Right cardiac atrium (tissue), 5 donors: Measurements from ENCODE around the gene ARL14EPL. TPM values are rescaled to one million over a fixed set of nuclear protein-coding genes. Genes with fewer than 3 reads are reported as not detected.
A peak's percentile ranks its signal among the peaks of the same experiment; 100 is the strongest.

Experiments
- ATAC-seq, 2 donors: fragments of 200-7000 bp; cut with Tn5 transposase; one replicate each; pipeline versions ENCODE4 v1.8.0 to v1.9.1; 2020; ENCODE audit warnings: moderate library complexity in 2 of 2, mild to moderate bottlenecking in 1 of 2
- DNase-seq, 3 donors: peaks; one replicate each; pipeline ENCODE4 v3.0.0-alpha.2; 2020
- H3K27ac ChIP-seq: one replicate; pipeline ENCODE4 v1.5.1; 2013; ENCODE audit warnings: mild to moderate bottlenecking, low read length, control low read depth, moderate library complexity
- H3K27me3 ChIP-seq: one replicate; pipeline ENCODE4 v1.6.1; 2013; ENCODE audit not compliant: control insufficient read depth, insufficient read depth
- H3K4me1 ChIP-seq: one replicate; pipeline ENCODE4 v1.6.1; 2013; ENCODE audit warnings: low read length; ENCODE audit not compliant: control insufficient read depth, insufficient read depth
- H3K4me3 ChIP-seq: one replicate; pipeline ENCODE4 v1.5.1; 2013; ENCODE audit warnings: low read length, control low read depth
- H3K9me3 ChIP-seq: one replicate; pipeline ENCODE4 v1.6.1; 2013; ENCODE audit warnings: low read length; ENCODE audit not compliant: control insufficient read depth
- WGBS: extraction: QIAGEN DNeasy Blood & Tissue Kit; methylation state at CpG from one replicate; pipeline ENCODE4 v1.1.7; 2013; 5-methylcytosine and 5-hydroxymethylcytosine counted together
- intact Hi-C, 4 donors: fragments of 100-400 bp; cut with DNase I; formaldehyde crosslinking; loops; one replicate each; pipeline versions ENCODE4 v1.11.0 to v1.14.0; 2022 to 2023
- polyA plus RNA-seq: library from polyadenylated mRNA; stranded (reverse); fragments of 200-250 nt; gene quantifications from one replicate; pipeline ENCODE4 v1.2.3, GENCODE V29; 2013
- total RNA-seq, 4 donors: library from RNA; stranded (reverse); fragmentation: NEBNext Ultra II Directional; extraction: Animal tissue kit (Norgen Biotek cat#: 25700); gene quantifications; one replicate each; pipeline ENCODE4 v1.2.1, GENCODE V29; 2021
- donor health status: healthy with polysubstance abuse.
- donor health status: DM: no; HTN: yes; CAD: no.
- donor health status: DM: no; HTN: no; CAD: no.
- donor health status: DM: no; HTN: yes; CAD: no; lungs with severe emphysema.
- donor health status: DM: yes; HTN: yes; CAD: no.

Gene ARL14EPL
- total and polyA plus RNA-seq, 5 donors, result not detected

DNA sequence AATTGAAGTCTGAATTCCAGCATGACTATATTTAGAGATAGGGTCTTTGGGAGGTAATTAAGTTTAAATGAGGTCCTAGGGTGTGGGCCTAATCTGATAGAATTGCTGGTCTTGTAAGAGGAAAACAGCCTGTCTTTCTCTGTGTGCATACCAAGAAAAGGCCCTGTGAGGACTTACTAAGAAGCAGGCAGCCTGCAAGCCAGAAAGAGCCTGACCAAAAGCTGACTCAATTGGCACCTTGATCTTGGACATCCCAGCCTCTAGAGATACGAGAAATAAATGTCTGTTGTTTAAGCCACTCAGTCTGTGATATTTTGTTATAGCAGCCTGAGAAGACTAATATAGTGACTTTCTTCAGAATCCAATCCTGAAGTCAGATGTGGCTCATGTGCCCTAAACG, 14.6 kb downstream of the ARL14EPL start:
- H3K4me3 ChIP-seq, result no peak overlapping the region
- no peaks in the 10 kb centered on the region for H3K9me3 ChIP-seq
- H3K27ac ChIP-seq, result no peak overlapping the region
- H3K4me1 ChIP-seq, result no peaks in the 10 kb centered on the region
- ATAC-seq (no peak), DNase-seq (no peak)
- no peaks in the 10 kb centered on the region for H3K27me3 ChIP-seq
- intact Hi-C loops, result no loop called here
- WGBS, result 82% methylated on average over 2 of the region's 2 CpGs

GRCh38 chr5:116058346-116058936, 26.2 kb downstream of the ARL14EPL start:
- Histone ChIP-seq H3K4me3 (no peak overlapping the region), H3K27ac (no peak overlapping the region), H3K4me1 (no peaks in the 10 kb centered on the region), H3K27me3 (no peaks in the 10 kb centered on the region), H3K9me3 (no peaks in the 10 kb centered on the region)
- DNase-seq (no peak), ATAC-seq (no peak)
- WGBS, result 85% methylated on average over 13 of the region's 13 CpGs
- intact Hi-C loops, result no loop called here

- intact Hi-C loops, result no loop called here
- no peak for ATAC-seq
- Histone ChIP-seq H3K9me3 (no peaks in the 10 kb centered on the region), H3K27ac (no peak overlapping the region), H3K4me1 (no peaks in the 10 kb centered on the region), H3K4me3 (no peak overlapping the region), H3K27me3 (no peaks in the 10 kb centered on the region)
- no peak for DNase-seq
- WGBS, result 86% methylated on average over 2 of the region's 2 CpGs
Measured at GRCh38 chr5:116062352-116062751, 30.1 kb downstream of the ARL14EPL start.

GRCh38 chr5:116063950-116064349, 31.7 kb downstream of the ARL14EPL start:
- Histone ChIP-seq H3K4me3 (no peak overlapping the region), H3K9me3 (no peaks in the 10 kb centered on the region), H3K27ac (no peak overlapping the region), H3K27me3 (no peaks in the 10 kb centered on the region), H3K4me1 (no peaks in the 10 kb centered on the region)
- no peak for ATAC-seq
- intact Hi-C loops, result no loop called here
- no peak for DNase-seq
- 79% methylated on average over 3 of the region's 3 CpGs for WGBS

DNA sequence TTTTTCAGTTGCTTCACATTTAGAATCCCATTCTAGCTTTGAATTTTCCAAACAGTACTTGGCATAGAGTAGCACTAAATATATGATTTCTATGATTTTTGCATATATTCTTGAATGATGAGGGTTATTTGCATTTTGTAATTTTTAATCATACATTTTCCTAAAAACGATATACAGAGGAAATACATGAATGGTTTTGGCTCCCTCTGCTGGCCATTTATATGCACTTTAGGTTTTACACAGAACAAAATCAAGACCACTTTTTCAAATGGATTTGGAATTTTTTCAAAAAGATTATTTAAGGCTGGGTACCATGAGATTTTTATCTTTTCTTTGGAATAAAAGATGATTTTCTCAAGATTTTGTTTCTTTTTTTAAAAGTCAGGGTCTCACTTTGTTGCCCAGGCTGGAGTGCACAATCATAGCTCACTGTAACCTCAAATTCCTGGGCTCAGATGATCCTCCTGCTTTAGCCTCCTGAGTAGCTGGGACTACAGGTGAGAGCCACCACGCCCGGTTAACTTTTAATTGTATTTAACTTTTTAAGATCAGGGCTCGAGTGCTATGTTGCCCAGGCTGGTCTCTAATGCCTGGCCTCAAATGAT, 35.9 kb downstream of the ARL14EPL start:
- Histone ChIP-seq H3K4me1 (no peaks in the 10 kb centered on the region), H3K27me3 (no peaks in the 10 kb centered on the region), H3K27ac (no peak overlapping the region), H3K9me3 (no peaks in the 10 kb centered on the region), H3K4me3 (no peak overlapping the region)
- WGBS, result 14% methylated on average over 4 of the region's 4 CpGs
- ATAC-seq (no peak), DNase-seq (no peak)
- intact Hi-C loops, result loop anchor here in 1 of 4 donors (5.0 kb wide), 1 partner anchor 436 kb away; no protein-coding TSS in a partner anchor

DNA sequence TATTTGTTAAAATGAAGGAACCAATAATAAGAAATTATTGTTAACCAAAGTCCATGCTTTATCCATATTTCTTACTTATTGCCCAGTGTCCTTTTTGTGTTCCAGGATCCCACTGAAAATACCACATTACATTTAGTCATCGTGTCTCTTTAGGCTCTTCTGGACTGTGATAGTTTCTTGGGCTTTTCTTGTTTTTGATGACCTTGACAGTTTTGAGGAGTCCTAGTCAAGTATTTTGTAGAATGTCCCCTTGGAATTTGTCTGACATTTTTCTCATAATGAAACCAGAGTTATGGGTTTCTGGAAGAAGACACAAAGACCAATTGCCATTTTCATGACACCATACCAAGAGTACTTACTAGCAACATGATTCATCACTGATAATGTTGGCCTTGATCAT, 38.9 kb downstream of the ARL14EPL start:
- WGBS, result 92% methylated on average over 1 of the region's 1 CpG
- intact Hi-C loops, result no loop called here
- ATAC-seq, result no peak

DNA sequence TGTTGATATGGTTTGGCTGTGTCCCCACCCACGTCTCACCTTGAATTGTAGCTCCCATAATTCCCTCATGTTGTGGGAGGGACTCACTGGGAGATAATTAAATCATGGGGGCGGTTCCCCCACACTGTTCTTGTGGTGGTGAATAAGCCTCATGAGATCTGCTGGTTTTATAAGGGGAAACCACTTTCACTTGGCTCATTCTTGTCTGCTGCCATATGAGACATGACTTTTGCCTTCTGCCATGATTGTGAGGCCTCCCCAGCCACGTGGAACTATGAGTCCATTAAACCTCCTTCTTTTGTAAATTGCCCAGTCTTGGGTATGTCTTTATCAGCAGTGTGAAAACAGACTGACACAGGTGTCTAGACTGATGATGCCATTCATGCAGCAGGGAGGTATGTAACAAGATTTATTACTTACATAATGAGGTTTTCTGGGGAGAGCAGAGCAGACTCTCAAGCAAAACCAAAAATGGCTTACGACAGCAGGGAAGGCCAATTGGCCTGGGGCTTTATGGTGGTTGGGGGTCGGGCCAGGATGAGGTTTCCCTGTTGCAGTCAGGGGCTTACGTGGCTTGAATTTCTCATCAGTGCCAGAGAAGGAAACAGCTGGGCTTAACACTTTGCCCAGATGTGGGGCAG, 43.0 kb downstream of the ARL14EPL start:
- DNase-seq (no peak), ATAC-seq (no peak)
- no peak overlapping the region for H3K27ac ChIP-seq
- no peaks in the 10 kb centered on the region for H3K4me1 ChIP-seq
- 65% methylated on average over 6 of the region's 6 CpGs for WGBS
- H3K27me3 ChIP-seq, result no peaks in the 10 kb centered on the region
- H3K9me3 ChIP-seq, result no peaks in the 10 kb centered on the region
- intact Hi-C loops, result no loop called here
- H3K4me3 ChIP-seq, result no peak overlapping the region

More for the DNA sequence above, 38.9 kb downstream of the ARL14EPL start:
- Histone ChIP-seq H3K27ac (no peak overlapping the region), H3K27me3 (no peaks in the 10 kb centered on the region), H3K4me3 (no peak overlapping the region), H3K9me3 (no peaks in the 10 kb centered on the region), H3K4me1 (no peaks in the 10 kb centered on the region)
- DNase-seq, result no peak

GRCh38 chr5:116076496-116076895, 44.2 kb downstream of the ARL14EPL start:
- ATAC-seq (peak in 1 of 2 donors; percentile 29), DNase-seq (no peak)
- Histone ChIP-seq H3K4me1 (no peaks in the 10 kb centered on the region), H3K27ac (no peak overlapping the region), H3K4me3 (no peak overlapping the region), H3K9me3 (no peaks in the 10 kb centered on the region), H3K27me3 (no peaks in the 10 kb centered on the region)
- WGBS, result 82% methylated on average over 1 of the region's 1 CpG
- intact Hi-C loops, result no loop called here

GRCh38 chr5:116078199-116078598, 45.9 kb downstream of the ARL14EPL start:
- Histone ChIP-seq H3K27ac (no peak overlapping the region), H3K4me1 (no peaks in the 10 kb centered on the region), H3K9me3 (no peaks in the 10 kb centered on the region), H3K27me3 (no peaks in the 10 kb centered on the region), H3K4me3 (no peak overlapping the region)
- WGBS, result 90% methylated on average over 5 of the region's 5 CpGs
- intact Hi-C loops, result no loop called here
- DNase-seq (no peak), ATAC-seq (no peak)

DNA sequence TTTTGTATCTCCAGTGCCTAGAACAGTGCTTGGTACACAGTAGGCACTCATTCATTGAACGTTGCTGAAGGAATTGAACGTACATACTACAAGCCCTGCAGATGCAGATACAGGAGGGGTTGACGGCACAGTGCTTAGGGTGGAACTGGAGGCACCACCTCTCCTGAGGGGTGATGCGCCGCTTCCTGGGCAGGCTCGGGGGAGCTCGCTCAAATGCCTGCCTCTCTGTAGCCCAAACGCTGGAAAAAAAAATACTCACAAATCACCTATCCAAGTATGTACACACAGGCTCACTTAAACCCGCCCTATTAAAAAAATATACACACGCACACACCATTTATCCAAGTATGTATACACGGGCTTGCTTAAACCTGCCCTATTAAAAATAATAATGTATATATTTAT, 52.0 kb downstream of the ARL14EPL start:
- ATAC-seq (peak; percentile 67), DNase-seq (peak in 2 of 3 donors; percentile 57 to 59)
- H3K27me3 ChIP-seq, result no peaks in the 10 kb centered on the region
- H3K4me3 ChIP-seq, result peak overlapping the region; percentile 87
- WGBS, result 29% methylated on average over 11 of the region's 11 CpGs
- no peaks in the 10 kb centered on the region for H3K9me3 ChIP-seq
- no peak overlapping the region for H3K27ac ChIP-seq
- peaks cover 4% of the 10 kb centered on the region for H3K4me1 ChIP-seq
- intact Hi-C loops, result no loop called here

DNA sequence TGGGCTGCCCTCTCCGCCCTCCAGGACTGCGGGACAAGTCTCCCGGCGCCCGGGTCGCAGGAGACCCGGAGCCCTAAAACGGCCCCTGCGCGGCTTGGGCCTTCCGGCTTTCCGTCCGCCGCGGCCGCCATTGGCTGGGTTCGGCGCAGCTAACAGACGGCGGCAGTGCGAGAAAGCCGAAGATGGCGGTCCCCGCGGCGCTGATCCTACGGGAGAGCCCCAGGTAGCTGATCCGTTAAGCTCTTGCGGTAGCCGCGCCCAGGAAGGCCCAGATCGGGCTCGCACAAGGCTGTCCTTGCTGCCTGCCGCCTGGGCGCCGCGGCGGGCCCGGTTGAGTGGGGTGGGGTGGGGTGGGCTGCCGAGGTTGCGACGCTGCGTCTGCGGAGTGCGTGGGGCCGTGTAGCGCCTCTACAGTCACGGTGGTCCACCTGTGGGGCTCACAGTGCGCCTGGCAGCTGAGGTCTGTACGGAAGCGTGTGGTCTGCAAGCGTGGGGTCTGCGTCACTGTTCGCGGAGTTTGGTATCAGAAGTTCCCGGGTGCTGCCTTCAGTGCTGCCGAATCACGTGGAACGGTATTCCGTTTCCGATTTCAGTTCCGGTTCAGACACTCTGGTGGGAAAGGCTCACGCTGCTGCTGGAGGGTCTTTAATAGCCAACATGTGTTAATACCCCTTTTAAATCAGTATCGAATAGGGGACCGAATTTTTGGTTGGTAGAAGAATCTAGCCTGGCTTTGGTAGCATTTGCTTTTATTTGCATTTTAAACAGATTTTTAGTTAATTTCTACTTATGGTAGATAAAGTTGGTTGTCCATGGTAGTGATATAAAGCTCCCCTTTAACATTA, 52.8 kb downstream of the ARL14EPL start, which contains the start of gene COMMD10:
TSS of gene COMMD10 (plus strand) at position 155 of the 845 bp plus-strand sequence.
- ATAC-seq, result peak; percentile 95
- Histone ChIP-seq H3K4me3 (peak within 1 kb of the TSS; percentile 87), H3K9me3 (no peaks in the 10 kb centered on the region), H3K4me1 (peaks cover 4% of the 10 kb centered on the region), H3K27ac (peak within 1 kb of the TSS; percentile 93), H3K27me3 (no peaks in the 10 kb centered on the region)
- intact Hi-C loops, result no loop called here
- WGBS, result under 1% methylated on average over 65 of the region's 65 CpGs
- DNase-seq, result peak; percentile 82 to 94 (median 91)
